NCI-H1694 (cell line): Measurements from ENCODE around the gene ZDHHC16.
"Not testable (repeated sequence)": the region's sequence is repeated elsewhere in the genome, so short reads cannot be mapped to it uniquely, and the experiment has no call there.

Experiments
- DNase-seq: peaks from one replicate; lab custom pipeline; 2025; lab: John Stamatoyannopoulos, UW

The ZDHHC16 gene

GRCh38 chr10:97445722-97446639, at the start of gene ZDHHC16, which contains the start of gene EXOSC1:
Gene ZDHHC16, plus strand, starts transcription at chr10:97446175. Its CDS starts 5,501 bp downstream, at chr10:97451676.
Gene EXOSC1, minus strand, starts transcription at chr10:97446006. Its CDS starts 21 bp downstream, at chr10:97445985.
- DNase-seq = peak; percentile 83

DNA sequence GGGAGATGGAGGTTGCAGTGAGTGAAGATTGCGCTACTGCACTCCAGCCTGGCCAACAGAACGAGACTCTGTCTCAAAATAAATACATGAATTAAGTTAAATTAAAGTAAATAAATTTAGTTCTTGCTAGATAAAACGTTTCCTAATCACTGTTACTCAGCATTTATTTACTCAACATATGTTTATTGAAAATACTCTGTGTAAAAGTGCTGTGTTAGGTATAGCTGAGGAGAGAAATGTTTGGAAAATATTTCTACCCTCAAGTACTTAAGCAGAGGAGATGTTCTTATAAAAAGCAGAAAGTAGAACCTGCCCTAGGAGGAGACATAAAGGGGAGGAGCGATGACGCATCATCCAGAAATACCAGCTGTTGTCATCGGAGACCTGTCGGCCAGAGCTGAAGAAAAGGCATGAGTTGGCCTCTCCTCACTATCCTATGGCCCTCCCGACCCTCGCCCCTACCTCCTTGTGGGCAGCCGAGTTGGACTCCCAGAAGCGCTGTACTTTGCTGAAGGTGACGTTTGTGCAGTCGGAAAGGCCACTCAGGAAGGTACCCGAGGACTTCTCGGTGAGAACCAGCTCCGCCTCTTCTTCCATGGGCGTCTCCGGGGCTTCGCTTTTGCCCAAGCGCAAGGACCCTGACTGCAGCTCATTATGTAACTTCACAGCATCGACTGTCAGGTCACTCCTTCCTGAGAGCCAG, 46.0 kb upstream of the ZDHHC16 start:
- DNase-seq = peak; percentile 11

- peak; percentile 95 for DNase-seq
These were observed 45.1 kb upstream of the ZDHHC16 start, which contains the start of gene RRP12 for GRCh38 chr10:97400665-97401454. Gene RRP12, minus strand, starts transcription at chr10:97401340. Its CDS starts 109 bp downstream, at chr10:97401231.

GRCh38 chr10:97401455-97401919, 44.5 kb upstream of the ZDHHC16 start:
- no peak for DNase-seq

GRCh38 chr10:97404044-97404443, 41.9 kb upstream of the ZDHHC16 start:
- DNase-seq = no peak

GRCh38 chr10:97406064-97406463, 39.9 kb upstream of the ZDHHC16 start:
- DNase-seq = no peak

DNA sequence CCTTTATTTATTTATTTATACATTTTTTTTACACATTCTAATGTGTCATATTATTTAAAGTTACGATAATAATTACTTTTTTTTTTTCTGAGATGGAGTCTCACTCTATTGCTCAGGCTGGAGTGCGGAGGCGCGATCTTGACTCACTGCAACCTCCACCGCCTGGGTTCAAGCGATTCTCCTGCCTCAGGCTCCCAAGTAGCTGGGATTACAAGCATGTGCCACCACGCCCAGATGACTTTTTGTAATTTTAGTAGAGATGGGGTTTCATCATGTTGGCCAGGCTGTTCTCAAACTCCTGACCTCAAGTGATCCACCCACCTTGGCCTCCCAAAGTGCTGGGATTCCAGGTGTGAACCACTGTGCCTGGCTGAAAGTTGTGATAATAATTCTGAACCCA, 39.5 kb upstream of the ZDHHC16 start:
- not testable (repeated sequence) for DNase-seq

- peak; percentile 62 for DNase-seq
These were observed 38.6 kb upstream of the ZDHHC16 start for GRCh38 chr10:97407211-97407951.

DNA sequence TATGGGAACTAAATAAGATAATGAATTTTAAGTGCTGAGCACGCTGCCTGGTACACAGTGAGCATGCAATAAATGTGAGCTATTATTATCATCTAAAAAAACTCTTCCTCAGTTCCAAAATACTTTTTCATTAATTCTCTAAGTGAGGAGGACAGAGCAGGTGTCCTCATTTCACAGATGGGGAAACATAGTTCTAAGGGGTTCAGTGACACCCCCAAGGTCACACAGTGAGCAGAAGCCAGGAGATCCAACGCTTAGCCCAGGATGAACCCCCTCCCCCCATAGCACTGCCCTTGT, 38.1 kb upstream of the ZDHHC16 start:
- no peak for DNase-seq

DNA sequence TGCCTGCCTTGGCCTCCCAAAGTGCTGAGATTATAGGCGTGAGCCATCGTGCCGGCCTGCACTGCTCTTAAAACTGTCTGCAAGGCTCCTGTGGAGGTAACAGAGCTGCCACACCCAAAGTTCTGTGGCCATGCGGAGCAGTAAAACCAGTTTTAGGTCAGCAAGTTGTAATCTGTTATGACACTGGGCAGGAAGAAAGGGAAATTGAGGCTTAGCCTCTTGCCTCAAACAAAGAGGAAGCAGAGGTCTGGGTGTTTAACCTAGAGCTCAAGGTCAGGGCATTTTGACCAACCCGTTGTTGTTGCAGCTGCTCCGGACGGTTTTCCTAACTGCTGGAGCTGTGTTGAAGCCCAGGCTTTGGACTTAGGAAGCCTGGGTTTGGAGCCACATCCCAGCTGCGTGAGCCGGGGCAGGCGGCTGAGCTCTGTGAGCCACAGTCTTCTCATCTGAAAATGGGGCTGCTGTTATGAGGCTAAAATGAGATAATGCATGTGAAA, 37.4 kb upstream of the ZDHHC16 start:
- no peak for DNase-seq

GRCh38 chr10:97411406-97411805, 34.6 kb upstream of the ZDHHC16 start:
- DNase-seq = no peak

DNA sequence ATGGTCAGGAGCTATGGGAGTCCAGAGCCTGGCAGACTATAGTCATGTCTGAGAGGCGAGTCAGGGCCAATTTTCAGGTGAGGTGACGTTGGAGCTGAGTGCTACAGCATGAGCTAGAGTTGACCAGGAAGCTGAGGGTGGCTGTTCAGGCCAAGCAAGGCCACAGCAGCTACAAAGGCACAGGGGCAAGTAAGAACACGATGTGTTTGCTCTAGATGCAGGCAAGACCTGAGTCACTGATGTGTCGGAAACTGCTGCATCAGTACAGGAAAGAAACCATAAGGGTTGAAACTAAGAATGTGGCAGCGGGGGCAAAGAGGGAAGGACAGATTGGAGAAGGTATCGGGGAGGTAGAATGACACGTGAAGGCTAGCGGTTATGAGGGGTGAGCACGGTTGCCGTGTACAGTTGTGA, 33.1 kb upstream of the ZDHHC16 start:
- DNase-seq = no peak

DNA sequence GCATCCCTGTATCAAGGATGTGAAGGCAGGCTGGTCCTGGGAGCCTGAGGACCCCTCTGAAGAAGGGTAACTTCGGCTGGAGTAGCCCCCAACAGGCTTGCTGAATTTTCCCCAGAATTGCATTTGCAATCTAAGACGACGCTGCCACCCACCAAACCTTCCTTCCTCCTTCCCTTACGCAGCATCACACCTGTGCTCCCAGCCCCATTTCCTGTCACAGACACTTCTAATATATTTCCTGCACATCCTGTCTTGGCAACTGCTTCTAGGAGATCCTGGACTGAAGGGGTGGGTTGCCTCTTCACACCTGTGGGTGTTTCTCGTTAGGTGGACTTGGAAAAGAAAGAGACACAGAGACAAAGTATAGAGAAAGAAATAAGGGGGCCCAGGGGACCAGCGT, 29.4 kb upstream of the ZDHHC16 start:
- no peak for DNase-seq

- DNase-seq = not testable (repeated sequence)
These were observed 22.2 kb upstream of the ZDHHC16 start for GRCh38 chr10:97423757-97424098.

DNA sequence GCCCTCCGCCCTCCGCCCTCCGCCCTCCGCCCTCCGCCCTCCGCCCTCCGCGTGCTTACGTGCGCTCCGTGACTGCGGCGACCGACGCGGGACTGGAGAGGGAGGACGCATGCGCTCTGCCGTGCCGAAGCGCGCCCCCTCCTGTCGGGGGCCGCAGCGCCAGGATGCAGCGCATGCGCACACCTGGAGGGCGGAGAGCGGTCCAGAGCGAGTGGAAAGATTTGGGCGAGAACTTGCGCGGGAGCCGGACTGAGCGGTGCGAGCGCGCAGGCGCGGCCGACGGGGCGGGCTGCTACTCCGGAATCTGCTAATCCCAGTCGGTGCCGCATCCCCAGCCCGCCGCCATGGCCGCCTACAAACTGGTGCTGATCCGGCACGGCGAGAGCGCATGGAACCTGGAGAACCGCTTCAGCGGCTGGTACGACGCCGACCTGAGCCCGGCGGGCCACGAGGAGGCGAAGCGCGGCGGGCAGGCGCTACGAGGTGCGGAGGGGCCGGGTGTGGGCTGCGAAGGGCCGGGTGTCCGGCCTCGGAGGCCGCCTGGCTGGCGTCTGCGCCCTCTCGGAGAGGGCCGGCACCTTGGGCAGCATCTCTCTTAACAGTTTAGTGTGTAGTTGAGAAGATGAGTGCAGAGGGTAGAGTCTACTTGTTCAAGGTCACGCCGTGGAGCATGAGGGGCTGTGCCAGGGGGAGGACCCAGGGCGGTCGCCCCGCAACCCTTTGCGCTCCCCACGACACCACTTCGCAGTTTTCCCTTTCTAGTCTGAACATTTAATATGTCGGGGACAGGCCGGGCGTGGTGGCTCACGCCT, 19.8 kb upstream of the ZDHHC16 start, which contains the start of gene PGAM1:
Gene PGAM1 (plus strand): TSS at position 228 of the 812 bp plus-strand sequence. CDS start 117 bp downstream, at position 345.
- peak; percentile 90 for DNase-seq

DNA sequence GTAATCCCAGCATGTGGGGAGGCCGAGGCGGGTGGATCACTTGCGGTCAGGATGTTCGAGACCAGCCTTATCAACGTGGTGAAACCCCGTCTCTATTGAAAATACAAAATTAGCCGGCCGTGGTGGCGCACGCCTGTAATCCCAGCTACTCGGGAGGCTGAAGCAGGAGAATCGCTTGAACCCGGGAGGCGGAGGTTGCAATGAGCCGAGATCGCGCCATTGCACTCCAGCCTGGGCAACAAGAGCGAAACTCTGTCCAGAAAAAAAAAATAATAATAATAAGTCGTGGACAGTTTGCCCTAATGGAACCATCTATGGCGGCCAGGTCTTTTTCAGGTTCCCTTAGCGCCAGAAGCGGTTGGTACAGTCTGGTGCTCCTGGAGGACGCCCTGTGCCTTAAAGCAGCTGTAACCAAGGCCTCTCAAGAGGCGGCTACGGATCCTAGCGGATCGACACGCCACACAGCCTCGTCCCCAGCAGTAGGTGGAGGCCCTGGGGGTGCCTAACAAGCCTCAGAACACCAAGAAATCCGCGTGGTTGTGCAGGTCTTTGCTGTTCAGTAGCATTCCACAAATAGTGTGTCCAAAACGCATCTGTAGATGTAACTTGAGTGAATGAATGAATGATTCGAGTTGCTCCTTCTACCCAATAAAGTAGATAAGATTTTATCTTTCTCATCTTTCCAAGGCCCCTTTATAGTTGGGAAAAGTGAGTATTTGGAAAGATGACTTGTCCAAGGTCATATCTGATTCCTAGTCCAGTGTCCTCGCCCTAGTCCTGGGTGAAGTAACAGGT, 19.0 kb upstream of the ZDHHC16 start:
- no peak for DNase-seq

DNA sequence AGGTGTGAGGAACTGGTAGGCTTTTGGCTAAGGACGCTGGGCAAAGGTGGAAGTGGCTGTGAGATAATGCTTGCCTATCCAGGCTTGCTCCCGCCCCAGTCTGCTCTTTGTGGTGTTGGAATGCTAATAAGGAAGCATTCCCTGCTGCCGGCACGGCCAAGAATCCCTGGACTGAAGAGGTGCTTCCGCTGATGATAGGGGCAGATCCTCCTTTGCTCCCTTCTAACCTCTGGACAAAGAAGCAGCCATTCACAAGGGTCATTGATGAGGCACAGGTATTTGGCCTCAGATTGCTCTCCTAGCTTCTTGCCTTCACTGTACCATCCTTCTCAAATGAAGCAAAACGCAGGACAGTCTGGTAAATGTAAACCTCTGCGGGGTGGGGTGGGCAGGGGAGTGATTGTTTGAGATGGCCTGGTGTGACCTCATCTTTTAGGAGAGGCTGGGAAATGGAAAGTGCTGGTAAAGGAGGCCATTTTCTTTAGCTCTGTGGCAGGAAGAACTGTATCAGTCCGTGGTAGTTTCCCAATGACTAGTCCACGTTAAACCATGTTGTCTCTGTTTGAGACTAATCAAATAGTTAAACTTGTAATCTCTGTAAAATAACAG, 18.3 kb upstream of the ZDHHC16 start:
- DNase-seq = no peak

DNA sequence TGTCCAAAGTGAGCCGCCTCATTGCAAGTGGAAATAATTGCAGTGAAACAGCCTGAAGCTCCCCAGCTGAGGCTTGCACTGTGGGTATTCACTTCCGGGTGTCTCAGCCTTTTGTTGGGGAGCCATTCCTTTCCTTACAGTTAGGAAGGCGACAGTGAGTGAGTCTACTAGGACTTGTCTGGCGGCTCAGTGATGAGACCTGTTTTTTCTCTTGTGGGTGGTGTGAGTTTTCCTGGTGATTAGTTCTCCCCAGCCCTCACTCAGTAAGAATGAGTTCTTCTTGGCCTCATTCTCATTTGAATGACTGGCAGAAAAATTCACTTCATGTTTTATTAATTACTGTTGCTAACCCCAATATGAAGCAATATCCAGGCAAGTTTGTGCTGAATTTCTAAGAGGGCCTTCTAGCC, 17.4 kb upstream of the ZDHHC16 start:
- DNase-seq = no peak

DNA sequence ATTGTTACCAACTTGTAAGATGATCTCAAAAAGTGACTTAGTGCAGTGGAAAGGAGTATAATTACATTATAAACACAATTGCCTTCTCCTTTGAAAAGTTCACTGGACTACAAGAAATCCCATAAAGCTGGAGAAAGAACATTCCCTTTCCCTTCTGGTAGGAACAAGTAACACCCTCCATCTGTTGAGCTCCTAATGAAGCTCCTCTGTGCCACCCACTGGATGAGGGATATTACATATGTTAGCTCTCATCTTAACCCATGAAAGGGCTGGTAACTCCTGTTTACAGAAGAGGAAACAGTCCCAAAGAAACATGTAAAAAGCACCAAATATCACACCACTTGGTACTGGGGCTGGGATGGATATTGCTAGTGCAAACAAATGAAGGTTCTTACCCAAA, 11.9 kb upstream of the ZDHHC16 start:
- DNase-seq = no peak
